Smooth muscle cell (in vitro differentiated cells): ENCODE measurements around the gene SLC15A4. TPM values are rescaled to one million over a fixed set of nuclear protein-coding genes. Genes with fewer than 3 reads are reported as not detected.
A peak's percentile ranks its signal among the peaks of the same experiment; 100 is the strongest.
"Not testable (repeated sequence)": the region's sequence is repeated elsewhere in the genome, so short reads cannot be mapped to it uniquely, and the experiment has no call there.

Experiments used
- DNase-seq: peaks from one replicate; lab custom pipeline; 2025; ENCODE audit not compliant: unreplicated experiment; lab: John Stamatoyannopoulos, UW
- H2AFZ ChIP-seq: fragments of 200-600 bp; sonication (generic); 2 replicates; pipeline ENCODE4 v1.6.0; 2016; ENCODE audit warnings: antibody characterized with exemption, low read depth, mild to moderate bottlenecking
- H3F3A ChIP-seq: fragments of 200-600 bp; sonication (generic); 2 replicates; pipeline ENCODE4 v1.6.0; 2017; ENCODE audit warnings: antibody characterized with exemption, low read depth
- H3K27ac ChIP-seq: fragments of 200-600 bp; sonication (generic); 2 replicates; pipeline ENCODE4 v1.5.1; 2016; ENCODE audit warnings: low read depth, mild to moderate bottlenecking
- H3K27me3 ChIP-seq: fragments of 200-600 bp; sonication (generic); 2 replicates; pipeline ENCODE4 v1.6.1; 2016; ENCODE audit warnings: low read depth, mild to moderate bottlenecking
- H3K36me3 ChIP-seq: fragments of 200-600 bp; sonication (generic); 2 replicates; pipeline ENCODE4 v1.5.1; 2016; ENCODE audit warnings: low read depth
- H3K4me1 ChIP-seq: fragments of 200-600 bp; sonication (generic); 2 replicates; pipeline ENCODE4 v1.5.1; 2016; ENCODE audit warnings: low read depth
- H3K4me2 ChIP-seq: fragments of 200-600 bp; sonication (generic); 2 replicates; pipeline ENCODE4 v1.6.0; 2016; ENCODE audit warnings: mild to moderate bottlenecking
- H3K4me3 ChIP-seq: fragments of 200-600 bp; sonication (generic); 2 replicates; pipeline ENCODE4 v1.5.1; 2016; ENCODE audit warnings: mild to moderate bottlenecking
- H3K79me2 ChIP-seq: fragments of 200-600 bp; sonication (generic); 2 replicates; pipeline ENCODE4 v1.6.0; 2016; ENCODE audit warnings: low read depth, mild to moderate bottlenecking
- H3K9ac ChIP-seq: fragments of 200-600 bp; sonication (generic); 2 replicates; pipeline ENCODE4 v1.6.0; 2016; ENCODE audit warnings: low read depth
- H3K9me3 ChIP-seq: fragments of 200-600 bp; sonication (generic); replicated peaks from 2 replicates; pipeline ENCODE4 v1.5.1; 2016; ENCODE audit warnings: low read depth
- H4K20me1 ChIP-seq: fragments of 200-600 bp; sonication (generic); 2 replicates; pipeline ENCODE4 v1.6.0; 2016; ENCODE audit warnings: low read depth
- CTCF ChIP-seq: fragments of 200-600 bp; sonication (generic); IDR thresholded peaks from 2 replicates; pipeline ENCODE4 v1.5.1; 2017; ENCODE audit warnings: borderline replicate concordance, mild to moderate bottlenecking, antibody characterized with exemption; ENCODE audit not compliant: insufficient read depth, poor library complexity, severe bottlenecking
- WGBS: methylation state at CpG from one replicate; pipeline ENCODE4 v1.1.7; 2016; ENCODE audit warnings: low lambda C conversion rate; 5-methylcytosine and 5-hydroxymethylcytosine counted together
- polyA plus RNA-seq: library from polyadenylated mRNA; unstranded; fragments of >200 nt; fragmentation: Nextera tagmentation; extraction: Ambion mirVana; gene quantifications from 2 replicates; pipeline ENCODE4 v1.2.1, GENCODE V29; 2016
- total RNA-seq: library from RNA; depleted of rRNA; stranded (reverse); fragments of >200 nt; gene quantifications from 2 replicates; pipeline ENCODE4 v1.2.3, GENCODE V29; 2014

SLC15A4 gene
- total and polyA plus RNA-seq, 2 experiments from 2014 or later, result 35.0 to 37.3 TPM

- H3K4me2 ChIP-seq, result peak within 1 kb of the TSS; percentile 81
- no peaks in the 10 kb centered on the region for H3K9me3 ChIP-seq
- WGBS, result 80% methylated on average over 14 of the region's 56 CpGs
- no peak within 1 kb of the TSS for H3K9ac ChIP-seq
- H3F3A ChIP-seq, result no peaks in the 10 kb centered on the region
- H3K27ac ChIP-seq, result no peak within 1 kb of the TSS
- no peaks in the 10 kb centered on the region for H4K20me1 ChIP-seq
- no peaks in the 10 kb centered on the region for H3K79me2 ChIP-seq
- peak within 1 kb of the TSS; percentile 37 for H3K4me3 ChIP-seq
- H2AFZ ChIP-seq, result no peak within 1 kb of the TSS
- TF ChIP-seq CTCF, result no peak
- no peak for DNase-seq
- no peaks in the 10 kb centered on the region for H3K4me1 ChIP-seq
- peaks cover 55% of the 10 kb centered on the region for H3K27me3 ChIP-seq
- H3K36me3 ChIP-seq, result no peaks in the 10 kb centered on the region
Observed at GRCh38 chr12:128852885-128853599, 29.3 kb upstream of the SLC15A4 start, which contains the start of gene GLT1D1. Gene GLT1D1 (plus strand): TSS chr12:128853478. CDS start chr12:128853582, 104 bp downstream.

GRCh38 chr12:128852026-128852698, 28.4 kb upstream of the SLC15A4 start:
- no peak overlapping the region for H2AFZ ChIP-seq
- H3K4me3 ChIP-seq, result no peak overlapping the region
- H4K20me1 ChIP-seq, result no peaks in the 10 kb centered on the region
- H3K79me2 ChIP-seq, result no peaks in the 10 kb centered on the region
- H3K4me2 ChIP-seq, result no peak overlapping the region
- H3K27me3 ChIP-seq, result peaks cover 55% of the 10 kb centered on the region
- DNase-seq, result no peak
- no peaks in the 10 kb centered on the region for H3K4me1 ChIP-seq
- H3F3A ChIP-seq, result no peaks in the 10 kb centered on the region
- TF ChIP-seq CTCF, result no peak
- WGBS, result 80% methylated on average over 8 of the region's 8 CpGs
- H3K9me3 ChIP-seq, result no peaks in the 10 kb centered on the region
- H3K9ac ChIP-seq, result no peak overlapping the region
- H3K36me3 ChIP-seq, result no peaks in the 10 kb centered on the region
- H3K27ac ChIP-seq, result no peak overlapping the region

GRCh38 chr12:128851429-128851828, 27.7 kb upstream of the SLC15A4 start:
- H3K36me3 ChIP-seq, H3K9me3 ChIP-seq, H3F3A ChIP-seq, H3K79me2 ChIP-seq, H3K4me3 ChIP-seq, H3K4me1 ChIP-seq, H2AFZ ChIP-seq, H3K9ac ChIP-seq, DNase-seq, H3K27ac ChIP-seq, H3K4me2 ChIP-seq, H4K20me1 ChIP-seq: not testable (repeated sequence)
- WGBS, result 98% methylated on average over 7 of the region's 7 CpGs
- peaks cover 54% of the 10 kb centered on the region for H3K27me3 ChIP-seq

- DNase-seq, result no peak
- no peaks in the 10 kb centered on the region for H3K79me2 ChIP-seq
- WGBS, result 88% methylated on average over 3 of the region's 3 CpGs
- no peak overlapping the region for H3K27ac ChIP-seq
- no peak overlapping the region for H2AFZ ChIP-seq
- no peak overlapping the region for H3K4me3 ChIP-seq
- no peaks in the 10 kb centered on the region for H3K9me3 ChIP-seq
- peaks cover 49% of the 10 kb centered on the region for H3K27me3 ChIP-seq
- H3K4me1 ChIP-seq, result no peaks in the 10 kb centered on the region
- no peak for TF ChIP-seq CTCF
- H3K36me3 ChIP-seq, result no peaks in the 10 kb centered on the region
- no peak overlapping the region for H3K4me2 ChIP-seq
- no peak overlapping the region for H3K9ac ChIP-seq
- no peaks in the 10 kb centered on the region for H4K20me1 ChIP-seq
- no peaks in the 10 kb centered on the region for H3F3A ChIP-seq
Observed at GRCh38 chr12:128850400-128850799, 26.6 kb upstream of the SLC15A4 start.

GRCh38 chr12:128849806-128850205, 26.0 kb upstream of the SLC15A4 start:
- not testable (repeated sequence) for H3K36me3 ChIP-seq, H3F3A ChIP-seq, H3K9me3 ChIP-seq, H3K9ac ChIP-seq, H3K4me1 ChIP-seq, H3K4me3 ChIP-seq, H3K4me2 ChIP-seq, H2AFZ ChIP-seq, H3K27ac ChIP-seq, H3K79me2 ChIP-seq, DNase-seq, H4K20me1 ChIP-seq
- peaks cover 44% of the 10 kb centered on the region for H3K27me3 ChIP-seq
- WGBS, result 55% methylated on average over 6 of the region's 6 CpGs
